Activated T-helper 2 cell treated with anti-CD3 and anti-CD28 coated beads, Interferon-gamma antibody, Interleukin-2, Interleukin-4, amounts not matched to agents 10 μg/mL and 5 μg/mL and 100 μg/mL, durations not matched to agents 14 hours and 24 hours and 36 hours (primary cell): ENCODE data around the gene CEP55. TPM values are rescaled to one million over a fixed set of nuclear protein-coding genes. Genes with fewer than 3 reads are reported as not detected.
A peak's percentile ranks its signal among the peaks of the same experiment; 100 is the strongest.
"Not testable (repeated sequence)": the region's sequence is repeated elsewhere in the genome, so short reads cannot be mapped to it uniquely, and the experiment has no call there.

Experiments used
- DNase-seq: peaks from one replicate; pipeline ENCODE4 v3.0.0; 2021; ENCODE audit warnings: low spot score
- H3K27ac Mint-ChIP-seq: one replicate; pipeline ENCODE4 v1.8.0; 2021; ENCODE audit warnings: mixed read lengths
- H3K27me3 Mint-ChIP-seq: one replicate; pipeline ENCODE4 v1.8.0; 2021; ENCODE audit warnings: low read depth, mixed read lengths
- H3K36me3 Mint-ChIP-seq: one replicate; pipeline ENCODE4 v1.8.0; 2021; ENCODE audit warnings: low read depth, mixed read lengths
- H3K4me1 Mint-ChIP-seq: one replicate; pipeline ENCODE4 v1.8.0; 2021; ENCODE audit warnings: low read depth, mixed read lengths
- H3K4me3 Mint-ChIP-seq: one replicate; pipeline ENCODE4 v1.8.0; 2021; ENCODE audit warnings: low read depth, mild to moderate bottlenecking, moderate library complexity, mixed read lengths
- H3K9me3 Mint-ChIP-seq: one replicate; pipeline ENCODE4 v1.8.0; 2021; ENCODE audit warnings: mixed read lengths
- intact Hi-C: fragments of 100-400 bp; cut with micrococcal nuclease; formaldehyde crosslinking; loops from one replicate; pipeline ENCODE4 v1.15.1; 2023
- total RNA-seq: library from RNA; stranded (reverse); gene quantifications from 2 replicates; pipeline ENCODE4 v1.2.3, GENCODE V29; 2022

The CEP55 gene
- total RNA-seq, 1 donor from 2014 or later = 72.6 TPM

- peak; percentile 14 for DNase-seq
- no peaks in the 10 kb centered on the region for H3K9me3 Mint-ChIP-seq
- intact Hi-C loops = no loop called here
- no peak overlapping the region for H3K27ac Mint-ChIP-seq
- peaks cover 37% of the 10 kb centered on the region for H3K27me3 Mint-ChIP-seq
- no peaks in the 10 kb centered on the region for H3K36me3 Mint-ChIP-seq
- H3K4me1 Mint-ChIP-seq = no peaks in the 10 kb centered on the region
- H3K4me3 Mint-ChIP-seq = no peak overlapping the region
These were observed 45.3 kb downstream of the CEP55 start for GRCh38 chr10:93541402-93542357.

- Mint-ChIP-seq H3K27me3 (peaks cover 35% of the 10 kb centered on the region), H3K36me3 (no peaks in the 10 kb centered on the region)
These were observed 46.0 kb downstream of the CEP55 start for GRCh38 chr10:93542358-93542791.

GRCh38 chr10:93546995-93547394 is 50.6 kb downstream of the CEP55 start:
- H3K9me3 Mint-ChIP-seq, intact Hi-C loops, DNase-seq, H3K4me3 Mint-ChIP-seq, H3K4me1 Mint-ChIP-seq, H3K36me3 Mint-ChIP-seq, H3K27ac Mint-ChIP-seq: not testable (repeated sequence)
- H3K27me3 Mint-ChIP-seq = peaks cover 16% of the 10 kb centered on the region

More at GRCh38 chr10:93542358-93542791, 46.0 kb downstream of the CEP55 start:
- H3K9me3 Mint-ChIP-seq = no peaks in the 10 kb centered on the region
- H3K27ac Mint-ChIP-seq = no peak overlapping the region
- no peak overlapping the region for H3K4me3 Mint-ChIP-seq
- intact Hi-C loops = no loop called here
- no peak for DNase-seq
- no peaks in the 10 kb centered on the region for H3K4me1 Mint-ChIP-seq

GRCh38 chr10:93547522-93547921 is 51.1 kb downstream of the CEP55 start:
- Mint-ChIP-seq H3K4me1 (no peaks in the 10 kb centered on the region), H3K27me3 (peaks cover 13% of the 10 kb centered on the region), H3K4me3 (no peak overlapping the region), H3K27ac (no peak overlapping the region), H3K36me3 (no peaks in the 10 kb centered on the region), H3K9me3 (no peaks in the 10 kb centered on the region)
- no peak for DNase-seq
- intact Hi-C loops = no loop called here

DNA sequence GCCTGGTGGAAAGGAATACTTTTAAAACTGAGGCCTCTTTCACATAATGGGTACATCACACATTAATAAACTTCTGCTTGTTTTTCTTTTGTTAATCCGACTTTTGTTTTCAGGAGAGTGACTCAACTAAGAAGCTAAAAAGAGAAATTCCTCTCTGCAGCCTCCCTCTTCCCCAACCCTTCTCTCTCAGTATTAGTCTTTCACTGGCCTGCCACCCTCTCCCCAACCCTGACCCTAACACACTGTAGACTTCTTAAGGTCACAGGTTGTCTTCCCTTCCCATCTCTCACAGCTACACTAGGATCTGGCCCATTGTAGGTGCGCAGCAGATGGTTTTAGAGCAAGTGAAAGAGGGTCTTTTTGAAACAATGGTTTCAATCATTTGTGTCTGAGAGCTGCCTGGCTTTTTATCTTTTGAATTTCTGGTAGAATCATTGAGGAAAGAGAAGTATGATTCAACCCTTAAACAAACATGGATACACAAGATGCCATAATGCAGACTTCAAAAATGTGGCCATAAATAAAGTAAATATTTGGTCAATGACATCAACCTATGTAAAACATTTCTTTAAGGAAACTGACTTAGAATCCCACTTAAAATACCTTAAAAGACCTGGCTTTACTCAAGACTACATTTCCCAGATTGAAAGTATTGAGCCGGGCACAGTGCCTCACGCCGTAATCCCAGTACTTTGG is 52.1 kb downstream of the CEP55 start:
- intact Hi-C loops = no loop called here
- no peak overlapping the region for H3K4me3 Mint-ChIP-seq
- no peaks in the 10 kb centered on the region for H3K4me1 Mint-ChIP-seq
- H3K27ac Mint-ChIP-seq = no peak overlapping the region
- DNase-seq = no peak
- H3K36me3 Mint-ChIP-seq = no peaks in the 10 kb centered on the region
- H3K27me3 Mint-ChIP-seq = peaks cover 3% of the 10 kb centered on the region
- H3K9me3 Mint-ChIP-seq = no peaks in the 10 kb centered on the region

GRCh38 chr10:93550606-93551005 is 54.2 kb downstream of the CEP55 start:
- no peaks in the 10 kb centered on the region for H3K27me3 Mint-ChIP-seq
- intact Hi-C loops = loop anchor here (10.0 kb wide), 1 partner anchor 264 kb away; no protein-coding TSS in a partner anchor
- H3K9me3 Mint-ChIP-seq = no peaks in the 10 kb centered on the region
- H3K36me3 Mint-ChIP-seq = no peaks in the 10 kb centered on the region
- DNase-seq = no peak
- no peak overlapping the region for H3K27ac Mint-ChIP-seq
- H3K4me1 Mint-ChIP-seq = no peaks in the 10 kb centered on the region
- no peak overlapping the region for H3K4me3 Mint-ChIP-seq

DNA sequence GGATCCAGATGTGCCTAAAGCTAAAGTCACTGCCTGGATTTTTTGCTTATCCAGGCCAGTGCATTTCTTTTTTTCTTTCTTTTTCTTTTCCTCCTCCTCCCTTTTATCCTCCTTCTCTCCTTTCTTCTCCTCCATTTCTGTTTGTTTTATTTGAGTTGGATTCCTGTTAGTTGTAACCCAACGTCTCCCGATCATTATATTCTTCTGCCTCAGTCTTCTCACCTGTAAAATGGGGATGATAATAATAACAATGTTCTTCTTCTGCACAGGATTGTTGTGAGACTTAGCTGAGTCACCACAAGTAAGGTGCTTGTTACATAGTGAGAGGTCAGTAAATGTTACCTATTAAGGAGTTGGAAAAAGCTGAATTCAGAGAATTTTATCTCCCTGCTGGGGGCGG is 56.4 kb downstream of the CEP55 start:
- intact Hi-C loops = loop anchor here (10.0 kb wide), 1 partner anchor 262 kb away; no protein-coding TSS in a partner anchor
- H3K4me1 Mint-ChIP-seq = no peaks in the 10 kb centered on the region
- H3K27me3 Mint-ChIP-seq = no peaks in the 10 kb centered on the region
- no peak overlapping the region for H3K27ac Mint-ChIP-seq
- no peaks in the 10 kb centered on the region for H3K36me3 Mint-ChIP-seq
- DNase-seq = no peak
- H3K9me3 Mint-ChIP-seq = no peaks in the 10 kb centered on the region
- no peak overlapping the region for H3K4me3 Mint-ChIP-seq

DNA sequence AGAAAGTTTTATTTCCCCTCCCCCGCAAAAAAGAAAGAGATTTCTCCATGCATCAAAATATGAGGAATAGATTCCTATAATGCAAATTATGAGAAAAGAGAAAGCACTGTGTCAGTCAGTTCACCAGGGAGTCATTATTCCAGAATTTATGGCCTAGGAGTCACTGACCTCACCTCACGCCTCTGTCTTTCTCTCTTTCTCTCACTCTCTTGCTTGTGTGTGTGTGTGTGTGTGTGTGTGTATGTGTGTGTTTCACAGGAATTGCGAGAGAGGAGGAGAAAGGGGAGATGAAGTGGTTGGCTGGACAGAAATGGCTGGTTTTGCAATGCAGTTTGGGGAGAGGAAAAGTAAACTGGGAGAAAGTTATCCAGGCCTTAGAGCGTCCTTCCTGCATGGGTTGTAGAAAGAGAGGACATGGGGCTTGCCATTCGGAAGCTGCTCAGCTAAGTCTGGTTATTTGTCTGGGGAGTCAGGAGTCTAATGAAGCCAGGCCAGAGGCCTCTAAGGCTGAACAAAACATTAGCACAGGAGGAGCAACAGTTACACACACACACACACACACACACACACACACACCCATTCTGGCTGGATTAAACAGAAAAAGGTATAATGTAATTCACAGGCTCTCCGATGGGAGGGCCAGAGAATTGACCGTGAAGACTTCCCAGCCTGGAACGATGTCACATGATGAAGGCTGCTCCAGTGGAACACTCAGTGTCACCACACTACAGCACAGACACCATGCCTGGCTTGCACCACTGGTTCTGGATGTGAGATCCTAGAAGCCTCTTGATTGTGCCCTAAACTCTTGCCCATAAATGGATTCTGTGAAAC is 57.3 kb downstream of the CEP55 start:
- Mint-ChIP-seq H3K4me3 (no peak overlapping the region), H3K9me3 (no peaks in the 10 kb centered on the region), H3K36me3 (no peaks in the 10 kb centered on the region), H3K4me1 (no peaks in the 10 kb centered on the region), H3K27ac (no peak overlapping the region), H3K27me3 (no peaks in the 10 kb centered on the region)
- DNase-seq = no peak
- intact Hi-C loops = loop anchor here (10.0 kb wide), 1 partner anchor 261 kb away; no protein-coding TSS in a partner anchor

- no peaks in the 10 kb centered on the region for H3K9me3 Mint-ChIP-seq
- no peaks in the 10 kb centered on the region for H3K27me3 Mint-ChIP-seq
- H3K4me3 Mint-ChIP-seq = no peak overlapping the region
- intact Hi-C loops = loop anchor here (10.0 kb wide), 1 partner anchor 261 kb away; no protein-coding TSS in a partner anchor
- H3K4me1 Mint-ChIP-seq = no peaks in the 10 kb centered on the region
- no peaks in the 10 kb centered on the region for H3K36me3 Mint-ChIP-seq
- DNase-seq = no peak
- H3K27ac Mint-ChIP-seq = no peak overlapping the region
These were observed 57.9 kb downstream of the CEP55 start for GRCh38 chr10:93554316-93554663.

GRCh38 chr10:93554760-93555432 is 58.5 kb downstream of the CEP55 start:
- H3K27ac Mint-ChIP-seq = no peak overlapping the region
- H3K36me3 Mint-ChIP-seq = no peaks in the 10 kb centered on the region
- no peaks in the 10 kb centered on the region for H3K27me3 Mint-ChIP-seq
- no peaks in the 10 kb centered on the region for H3K9me3 Mint-ChIP-seq
- H3K4me3 Mint-ChIP-seq = no peak overlapping the region
- no peaks in the 10 kb centered on the region for H3K4me1 Mint-ChIP-seq
- intact Hi-C loops = loop anchor here (10.0 kb wide), 1 partner anchor 260 kb away; no protein-coding TSS in a partner anchor
- peak; percentile 20 for DNase-seq

DNA sequence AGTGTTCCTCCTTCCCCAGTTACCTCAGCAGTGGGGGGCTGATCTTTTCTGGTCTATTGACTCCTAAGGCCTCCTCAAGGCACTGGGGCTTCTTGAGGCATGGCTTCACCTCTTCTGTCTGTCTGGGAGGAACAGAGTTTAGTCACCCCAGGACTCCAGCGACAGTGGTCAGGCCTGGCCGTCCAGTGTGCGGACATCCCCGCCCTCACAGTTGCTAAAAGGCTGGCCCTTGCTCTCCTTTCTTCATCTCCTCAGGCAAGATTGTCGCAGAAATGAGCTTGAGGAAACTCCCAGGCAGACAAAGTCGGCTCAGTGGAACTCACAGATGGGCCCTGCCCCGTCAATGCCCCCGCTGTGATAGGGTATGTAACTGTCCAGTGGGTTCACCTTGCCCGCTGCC is 63.1 kb downstream of the CEP55 start:
- no peak for DNase-seq
- intact Hi-C loops = loop anchor here (10.0 kb wide), 1 partner anchor 255 kb away; no protein-coding TSS in a partner anchor
- Mint-ChIP-seq H3K27me3 (no peaks in the 10 kb centered on the region), H3K9me3 (no peaks in the 10 kb centered on the region), H3K36me3 (no peaks in the 10 kb centered on the region), H3K4me1 (no peaks in the 10 kb centered on the region), H3K4me3 (no peak overlapping the region), H3K27ac (no peak overlapping the region)

- intact Hi-C loops = loop anchor here (10.0 kb wide), 1 partner anchor 496 kb away; the partner anchor contains the start of gene CYP26C1
- peaks cover 8% of the 10 kb centered on the region for H3K27me3 Mint-ChIP-seq
- DNase-seq = no peak
- H3K27ac Mint-ChIP-seq = no peak overlapping the region
- H3K4me3 Mint-ChIP-seq = no peak overlapping the region
- H3K36me3 Mint-ChIP-seq = no peaks in the 10 kb centered on the region
- H3K4me1 Mint-ChIP-seq = no peaks in the 10 kb centered on the region
- no peaks in the 10 kb centered on the region for H3K9me3 Mint-ChIP-seq
These were observed 64.1 kb downstream of the CEP55 start for GRCh38 chr10:93560541-93560940.
